ENCODE measurements around the gene C20orf204. TPM values are rescaled to one million over a fixed set of nuclear protein-coding genes. Genes with fewer than 3 reads are reported as not detected.

Gene C20orf204
- total and polyA plus RNA-seq, 12 donors: 0.11 to 0.88 (median 0.45) TPM

DNA sequence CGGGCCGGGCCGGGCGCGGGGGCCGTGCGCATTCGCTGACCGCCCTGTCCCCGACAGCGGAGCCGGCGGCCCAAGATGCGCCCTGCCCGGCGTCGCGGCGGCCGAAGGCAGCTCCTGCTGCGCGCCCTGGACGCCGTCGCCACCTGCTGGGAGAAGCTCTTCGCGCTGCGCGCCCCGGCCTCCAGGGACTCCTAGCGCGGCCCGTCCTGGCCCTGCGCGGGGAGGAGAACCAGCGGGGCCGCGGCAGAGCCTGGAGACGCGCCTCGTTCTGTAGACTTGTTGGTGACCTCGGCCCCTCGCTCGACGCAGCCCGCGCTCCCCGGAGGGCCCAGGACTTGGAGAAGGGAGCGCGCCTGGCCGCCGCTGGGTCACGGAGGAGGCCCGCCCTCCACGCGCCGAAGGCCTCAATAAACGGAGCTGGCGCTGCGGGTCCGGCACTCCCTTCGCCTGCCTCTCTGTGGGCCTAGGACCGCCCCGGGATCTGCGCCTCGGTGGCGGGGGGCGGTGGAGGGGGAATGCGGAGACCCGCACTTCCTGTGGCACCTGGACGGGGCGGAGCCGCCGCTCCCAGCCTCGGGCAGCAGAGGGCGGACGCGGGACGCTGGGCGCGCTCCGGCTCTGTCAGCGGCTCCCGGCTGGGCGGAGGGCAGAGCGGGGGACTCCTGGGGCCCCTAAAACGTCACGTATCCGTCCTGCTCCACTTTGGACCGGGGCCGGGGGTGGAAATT is 2.7 kb downstream of the C20orf204 start:
- 1% methylated on average over 74 to 91 of the region's 91 CpGs for WGBS, 2 donors
- intact Hi-C loops (cut with DNase I): loop anchor here (1.0 to 10.0 kb wide), 7 partner anchors 18 to 86 kb away; partner anchors contain the start of gene PRPF6 (in 4 of the 10)
- TF ChIP-seq CTCF (IDR thresholded peaks at IDR 0.05): peak; percentile 46 to 84 (median 76)
- peaks cover 3 to 77% (median 58%) of the 10 kb centered on the region in 7 donors for H3K27me3 ChIP-seq
- peak; percentile 82 to 91 (median 87) for ATAC-seq
- peak overlapping the region; percentile 26 to 66 (median 57) for H3K4me3 ChIP-seq
- no peaks in the 10 kb centered on the region for H3K9me3 ChIP-seq
- peak; percentile 83 to 92 for DNase-seq
- peak overlapping the region; percentile 55 to 96 (median 84) for H3K27ac ChIP-seq
- H3K36me3 ChIP-seq: peaks cover 0 to 16% (median 10%) of the 10 kb centered on the region in 9 donors
- H3K4me1 ChIP-seq: peaks cover 17 to 68% (median 56%) of the 10 kb centered on the region in 9 donors

DNA sequence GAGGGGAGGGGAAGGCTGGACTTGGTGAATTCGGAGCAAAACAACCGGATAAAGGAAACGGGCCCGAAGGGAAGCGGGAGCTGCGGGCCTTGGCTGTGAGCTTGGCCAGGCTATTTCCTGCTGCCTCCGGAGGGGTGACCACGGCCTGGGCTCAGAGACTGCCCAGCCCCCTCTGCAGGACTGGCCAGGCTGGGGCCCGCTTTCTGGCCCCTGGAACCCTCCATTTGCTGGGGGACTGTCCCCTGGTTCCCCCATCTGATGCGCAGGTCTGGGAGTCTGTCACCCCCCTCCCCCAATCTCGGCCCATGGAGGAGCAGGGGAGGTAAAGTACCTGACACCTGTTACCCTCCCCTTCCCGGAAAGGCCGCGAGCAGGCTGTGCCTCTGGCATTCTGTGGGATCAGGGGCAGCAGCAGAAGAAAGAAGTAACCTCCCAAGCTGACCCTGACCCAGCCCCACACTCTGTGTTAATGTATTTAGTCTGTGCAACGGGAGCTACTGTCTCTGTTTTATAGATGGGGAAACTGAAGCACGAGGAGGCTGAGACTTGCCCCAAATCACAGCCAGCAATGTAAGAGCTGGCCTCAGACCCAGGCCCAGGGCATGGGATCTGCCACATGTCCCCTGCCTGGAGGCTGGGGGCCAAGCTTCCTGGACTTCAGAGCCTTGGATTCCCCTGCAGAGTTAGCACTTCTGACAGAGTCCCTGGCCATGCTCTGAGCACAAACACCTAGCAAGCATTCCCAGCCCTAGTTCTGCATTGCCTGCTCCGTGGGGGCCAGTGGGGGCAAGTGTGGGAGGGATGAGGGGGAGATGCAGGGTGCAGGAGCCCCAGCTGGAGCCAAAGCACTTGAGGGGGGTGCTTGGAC is 3.5 kb downstream of the C20orf204 start:
- peak overlapping the region in 9 of 10 donors; percentile 30 to 66 (median 58) for H3K4me3 ChIP-seq
- ATAC-seq (peak in 5 of 8 donors; percentile 0 to 66 (median 46)), DNase-seq (no peak)
- intact Hi-C loops (cut with DNase I): loop anchor here (1.0 to 10.0 kb wide), 7 partner anchors 17 to 85 kb away; partner anchors contain the start of gene PRPF6 (in 4 of the 10)
- 7 to 12% methylated on average over 17 of the region's 17 CpGs for WGBS, 2 donors
- H3K36me3 ChIP-seq: peaks cover 0 to 11% (median 5%) of the 10 kb centered on the region in 9 donors
- peaks cover 3 to 85% (median 59%) of the 10 kb centered on the region in 7 donors for H3K27me3 ChIP-seq
- peaks cover 17 to 61% (median 51%) of the 10 kb centered on the region in 9 donors for H3K4me1 ChIP-seq
- H3K27ac ChIP-seq: peak overlapping the region; percentile 33 to 96 (median 84)
- TF ChIP-seq CTCF (IDR thresholded peaks at IDR 0.05): peak in 1 of 9 donors; percentile 3
- no peaks in the 10 kb centered on the region for H3K9me3 ChIP-seq

- ATAC-seq (no peak), DNase-seq (no peak)
- Histone ChIP-seq H3K4me1 (peaks cover 17 to 64% (median 54%) of the 10 kb centered on the region in 9 donors), H3K9me3 (no peaks in the 10 kb centered on the region), H3K36me3 (peaks cover 0 to 3% (median 0%) of the 10 kb centered on the region in 9 donors), H3K4me3 (peak overlapping the region in 3 of 10 donors; percentile 58 to 63 (median 58)), H3K27ac (peak overlapping the region in 9 of 10 donors; percentile 33 to 96 (median 85)), H3K27me3 (peaks cover 3 to 94% (median 62%) of the 10 kb centered on the region in 7 donors)
- WGBS, 2 donors: 63 to 65% methylated on average over 12 of the region's 12 CpGs
- no peak for TF ChIP-seq CTCF (IDR thresholded peaks at IDR 0.05)
- intact Hi-C loops (cut with DNase I): loop anchor here in 1 of 10 donors (2.0 kb wide), 1 partner anchor 16 kb away; no protein-coding TSS in a partner anchor
These were observed 4.5 kb downstream of the C20orf204 start for GRCh38 chr20:64040231-64041039.
